Activated CD4-positive, alpha-beta memory T cell treated with anti-CD3 and anti-CD28 coated beads, Interleukin-2, amount 10 ng/mL, durations not matched to agents 7 days and 5 days (primary cell): ENCODE data around the gene TUBB3. TPM values are rescaled to one million over a fixed set of nuclear protein-coding genes. Genes with fewer than 3 reads are reported as not detected.
"Not testable (repeated sequence)": the region's sequence is repeated elsewhere in the genome, so short reads cannot be mapped to it uniquely, and the experiment has no call there.

Experiments used
- CTCF ChIA-PET: fragments of 350-600 bp; sonication (Branson Sonifier 250); formaldehyde crosslinking; loops from one replicate; lab custom pipeline; 2021; ENCODE audit warnings: antibody characterized with exemption, inconsistent platforms; lab: Charles Lee
- POLR2A ChIA-PET: fragments of 350-600 bp; sonication (Branson Sonifier 250); formaldehyde crosslinking; loops from one replicate; lab custom pipeline; 2021; ENCODE audit warnings: antibody characterized with exemption; lab: Charles Lee
- DNase-seq: peaks from one replicate; pipeline ENCODE4 v3.0.0-alpha.2; 2020
- H3K27ac Mint-ChIP-seq: one replicate; pipeline ENCODE4 v1.8.0; 2021; ENCODE audit warnings: mild to moderate bottlenecking, mixed read lengths
- H3K27me3 Mint-ChIP-seq: one replicate; pipeline ENCODE4 v1.8.0; 2021; ENCODE audit warnings: mixed read lengths
- H3K36me3 Mint-ChIP-seq: one replicate; pipeline ENCODE4 v1.8.0; 2021; ENCODE audit warnings: low read depth, mixed read lengths
- H3K4me1 Mint-ChIP-seq: one replicate; pipeline ENCODE4 v1.8.0; 2021; ENCODE audit warnings: mixed read lengths
- H3K4me3 Mint-ChIP-seq: one replicate; pipeline ENCODE4 v1.8.0; 2021; ENCODE audit warnings: mild to moderate bottlenecking, mixed read lengths
- H3K9me3 Mint-ChIP-seq: one replicate; pipeline ENCODE4 v1.8.0; 2021; ENCODE audit warnings: mixed read lengths
- total RNA-seq, 2 experiments: library from RNA; stranded (reverse); gene quantifications; one replicate each; pipeline ENCODE4 v1.2.3, GENCODE V29; 2021

TUBB3 gene
- 1 to 10 TPM; 3.6 to 4.0 TPM for total RNA-seq

DNA sequence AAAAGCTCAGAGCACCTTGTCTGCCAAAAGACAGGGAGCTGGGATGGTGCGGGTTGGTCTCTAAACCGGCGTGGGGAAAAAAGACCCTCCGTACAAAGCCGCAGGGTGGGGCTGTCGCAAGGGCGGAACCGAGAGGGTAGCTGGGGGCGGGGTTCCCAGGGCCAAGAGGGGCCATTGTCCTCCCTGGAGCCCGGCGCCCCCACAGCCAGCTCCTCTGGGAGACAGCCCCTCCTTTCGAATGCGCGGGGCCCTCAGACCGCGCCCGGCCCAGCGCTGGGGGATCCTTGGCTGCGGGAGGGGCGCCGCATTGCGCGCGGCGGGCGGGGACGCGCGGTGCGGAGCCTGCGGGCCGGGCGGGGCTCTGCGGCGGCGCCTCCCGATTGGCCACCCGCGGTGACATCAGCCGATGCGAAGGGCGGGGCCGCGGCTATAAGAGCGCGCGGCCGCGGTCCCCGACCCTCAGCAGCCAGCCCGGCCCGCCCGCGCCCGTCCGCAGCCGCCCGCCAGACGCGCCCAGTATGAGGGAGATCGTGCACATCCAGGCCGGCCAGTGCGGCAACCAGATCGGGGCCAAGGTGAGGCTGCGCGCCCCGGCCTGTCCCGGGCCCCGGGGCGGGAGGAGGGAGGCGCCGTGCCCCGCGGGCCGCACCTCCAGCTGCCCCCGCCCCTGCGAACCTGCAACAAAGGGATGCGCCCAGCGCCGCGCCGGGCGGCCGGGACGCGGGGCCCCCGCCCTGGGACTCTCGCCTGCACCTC, at the start of gene TUBB3:
Gene TUBB3 (plus strand): TSS at position 459 of the 756 bp plus-strand sequence. CDS start 60 bp downstream, at position 519.
- H3K27ac Mint-ChIP-seq = peak within 1 kb of the TSS; percentile 70
- no peaks in the 10 kb centered on the region for H3K9me3 Mint-ChIP-seq
- peak within 1 kb of the TSS; percentile 75 for H3K4me3 Mint-ChIP-seq
- no peaks in the 10 kb centered on the region for H3K36me3 Mint-ChIP-seq
- CTCF ChIA-PET = interaction anchor here (1.0 to 2.2 kb wide), 3 partner anchors 13 to 63 kb away, joined by 3 to 11 read pairs (median 3); partner anchors contain the start of gene TCF25
- H3K4me1 Mint-ChIP-seq = peaks cover 52% of the 10 kb centered on the region
- DNase-seq = peak; percentile 75
- H3K27me3 Mint-ChIP-seq = peaks cover 43% of the 10 kb centered on the region
- POLR2A ChIA-PET = interaction anchor here (0.7 to 2.7 kb wide), 7 partner anchors 10 to 50 kb away, joined by 3 to 14 read pairs (median 3); partner anchors contain the start of gene TCF25

DNA sequence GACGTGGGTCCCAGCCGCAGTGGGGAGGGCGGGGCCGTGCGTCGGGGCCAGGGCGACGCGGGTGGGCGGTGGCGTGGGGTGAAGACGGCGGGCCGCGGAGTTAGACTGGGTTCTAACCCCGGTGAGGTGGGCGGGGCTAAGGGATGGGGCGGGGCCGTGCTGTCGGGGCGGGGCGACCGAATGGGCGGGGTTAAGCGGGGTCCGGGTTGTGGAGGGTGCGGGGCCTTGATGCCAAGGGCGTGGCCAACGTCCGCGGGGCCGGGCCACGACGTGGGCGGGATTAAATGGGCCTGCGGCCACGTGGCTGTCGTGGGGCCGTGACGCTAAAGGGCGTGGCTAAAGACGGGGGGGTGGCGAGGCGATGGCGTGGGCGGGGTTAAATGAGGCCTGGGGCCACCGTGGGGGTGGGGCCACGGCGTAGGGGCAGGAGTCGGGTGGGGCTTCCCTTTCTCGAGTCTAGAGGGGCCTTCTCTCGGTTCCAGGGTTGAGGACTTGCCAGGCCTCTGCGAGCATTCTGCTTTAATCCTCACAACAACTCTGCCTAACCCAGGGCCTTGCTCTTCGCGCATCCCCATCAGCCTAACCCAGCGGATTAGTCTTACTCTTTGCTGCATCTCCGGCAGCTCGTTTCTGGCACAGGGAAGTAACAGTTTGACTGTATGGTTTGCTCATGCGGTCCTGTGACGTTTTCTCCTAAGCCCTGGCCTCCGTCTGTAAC, 49.0 kb upstream of the TUBB3 start:
- Mint-ChIP-seq H3K36me3 (peaks cover 40% of the 10 kb centered on the region), H3K27me3 (no peaks in the 10 kb centered on the region)

DNA sequence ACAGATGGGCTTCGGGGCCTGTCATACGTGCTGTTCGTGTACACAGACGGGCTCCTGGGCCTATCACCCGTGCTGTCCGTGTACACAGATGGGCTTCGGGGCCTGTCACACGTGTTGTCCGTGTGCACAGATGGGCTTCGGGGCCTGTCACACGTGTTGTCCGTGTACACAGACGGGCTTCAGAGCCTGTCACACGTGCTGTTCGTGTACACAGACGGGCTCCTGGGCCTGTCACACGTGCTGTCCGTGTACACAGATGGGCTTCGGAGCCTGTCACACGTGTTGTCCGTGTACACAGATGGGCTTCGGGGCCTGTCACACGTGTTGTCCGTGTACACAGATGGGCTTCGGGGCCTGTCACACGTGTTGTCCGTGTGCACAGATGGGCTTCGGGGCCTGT, 44.0 kb upstream of the TUBB3 start:
- H3K27me3 Mint-ChIP-seq, H3K4me3 Mint-ChIP-seq, H3K27ac Mint-ChIP-seq, POLR2A ChIA-PET, DNase-seq, CTCF ChIA-PET, H3K9me3 Mint-ChIP-seq: not testable (repeated sequence)
- H3K4me1 Mint-ChIP-seq = peaks cover 11% of the 10 kb centered on the region
- H3K36me3 Mint-ChIP-seq = peaks cover 60% of the 10 kb centered on the region

More for the DNA sequence above, 49.0 kb upstream of the TUBB3 start:
- peak; percentile 94 for DNase-seq
- Mint-ChIP-seq H3K9me3 (peaks cover 8% of the 10 kb centered on the region), H3K4me3 (peak overlapping the region; percentile 85), H3K4me1 (peaks cover 17% of the 10 kb centered on the region), H3K27ac (peak overlapping the region; percentile 98)
- ChIA-PET POLR2A (interaction anchor here (0.6 to 3.1 kb wide), 31 partner anchors 8 to 1187 kb away, joined by 3 to 117 read pairs (median 6); partner anchors contain the start of genes CDK10, FANCA, MC1R and SPATA2L), CTCF (interaction anchor here (0.6 to 5.2 kb wide), 10 partner anchors 10 to 658 kb away, joined by 3 to 38 read pairs (median 4); partner anchors contain the start of gene SPATA2L)

DNA sequence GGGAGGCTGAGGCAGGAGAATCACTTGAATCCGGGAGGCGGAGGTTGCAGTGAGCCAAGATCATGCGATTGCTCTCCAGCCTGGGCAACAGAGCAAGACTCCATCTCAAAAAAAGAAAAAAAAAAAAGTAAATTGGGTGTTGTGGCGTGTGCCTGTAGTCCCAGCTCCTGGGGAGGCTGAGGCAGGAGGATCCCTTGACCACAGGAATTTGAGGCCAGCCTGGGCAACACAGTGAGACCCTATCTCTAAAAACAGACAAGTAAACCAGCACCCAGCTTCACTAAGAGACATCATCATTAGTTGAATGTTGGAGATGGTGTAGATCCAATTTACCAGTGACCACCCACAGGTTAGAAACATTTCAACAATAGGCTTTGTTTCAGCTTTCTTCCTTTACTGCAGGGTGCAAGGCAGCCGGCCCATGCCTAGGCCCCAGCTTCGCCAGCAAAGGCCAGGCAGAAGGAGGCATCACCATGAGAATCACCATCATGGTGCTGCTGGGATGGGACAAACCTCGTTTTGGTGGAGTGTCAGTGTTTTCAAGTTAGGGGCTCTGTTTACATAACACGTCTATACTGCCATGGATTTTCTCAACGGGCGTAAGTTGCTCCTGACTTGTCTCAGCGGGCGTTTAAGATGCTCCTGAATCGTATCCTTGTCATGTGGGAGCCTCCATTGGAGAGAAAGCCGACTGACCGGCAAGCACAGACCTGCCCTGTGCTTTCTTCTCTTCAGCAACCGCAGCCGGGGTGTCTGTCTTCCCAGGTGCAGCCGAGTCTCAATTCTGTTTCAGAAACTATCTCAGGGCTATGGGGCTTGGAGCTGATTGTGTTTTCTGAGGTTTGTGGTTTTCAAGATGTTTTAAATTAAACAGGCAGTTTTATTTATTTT, 42.4 kb upstream of the TUBB3 start:
- DNase-seq = no peak
- H3K36me3 Mint-ChIP-seq = peaks cover 55% of the 10 kb centered on the region
- no peak overlapping the region for H3K4me3 Mint-ChIP-seq
- no peaks in the 10 kb centered on the region for H3K9me3 Mint-ChIP-seq
- no peaks in the 10 kb centered on the region for H3K4me1 Mint-ChIP-seq
- no peaks in the 10 kb centered on the region for H3K27me3 Mint-ChIP-seq
- no peak overlapping the region for H3K27ac Mint-ChIP-seq
- ChIA-PET POLR2A (interaction anchor here (1.2 kb wide), 1 partner anchor 296 kb away, joined by 3 read pairs; no protein-coding TSS in a partner anchor), CTCF (interaction anchor here (1.2 to 2.0 kb wide), 2 partner anchors 20 to 180 kb away, joined by 3 to 4 read pairs; no protein-coding TSS in a partner anchor)

DNA sequence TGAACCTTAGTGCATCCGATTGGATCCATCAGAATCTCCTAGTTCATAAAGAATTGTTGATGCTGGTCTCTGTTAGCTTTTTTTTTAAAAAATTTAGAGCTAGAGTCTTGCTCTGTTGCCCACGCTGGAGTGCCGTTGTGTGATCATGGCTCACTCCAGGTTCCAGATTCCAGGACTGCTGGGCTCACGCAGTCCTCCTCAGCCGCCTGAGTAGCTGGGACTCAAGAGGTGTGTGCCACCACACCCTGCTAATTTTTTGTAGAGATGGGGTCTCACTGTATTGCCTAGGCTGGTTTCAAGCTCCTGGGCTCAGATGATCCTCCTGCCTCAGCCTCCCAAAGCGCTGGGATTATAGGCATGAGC, 41.8 kb upstream of the TUBB3 start:
- H3K27ac Mint-ChIP-seq = no peak overlapping the region
- no peaks in the 10 kb centered on the region for H3K27me3 Mint-ChIP-seq
- no peaks in the 10 kb centered on the region for H3K9me3 Mint-ChIP-seq
- H3K4me1 Mint-ChIP-seq = no peaks in the 10 kb centered on the region
- POLR2A ChIA-PET = interaction anchor here (1.2 to 1.3 kb wide), 2 partner anchors 9 to 297 kb away, joined by 3 read pairs; no protein-coding TSS in a partner anchor
- DNase-seq = no peak
- CTCF ChIA-PET = interaction anchor here (1.2 to 2.0 kb wide), 2 partner anchors 20 to 181 kb away, joined by 3 to 4 read pairs; no protein-coding TSS in a partner anchor
- no peak overlapping the region for H3K4me3 Mint-ChIP-seq
- H3K36me3 Mint-ChIP-seq = peaks cover 51% of the 10 kb centered on the region

DNA sequence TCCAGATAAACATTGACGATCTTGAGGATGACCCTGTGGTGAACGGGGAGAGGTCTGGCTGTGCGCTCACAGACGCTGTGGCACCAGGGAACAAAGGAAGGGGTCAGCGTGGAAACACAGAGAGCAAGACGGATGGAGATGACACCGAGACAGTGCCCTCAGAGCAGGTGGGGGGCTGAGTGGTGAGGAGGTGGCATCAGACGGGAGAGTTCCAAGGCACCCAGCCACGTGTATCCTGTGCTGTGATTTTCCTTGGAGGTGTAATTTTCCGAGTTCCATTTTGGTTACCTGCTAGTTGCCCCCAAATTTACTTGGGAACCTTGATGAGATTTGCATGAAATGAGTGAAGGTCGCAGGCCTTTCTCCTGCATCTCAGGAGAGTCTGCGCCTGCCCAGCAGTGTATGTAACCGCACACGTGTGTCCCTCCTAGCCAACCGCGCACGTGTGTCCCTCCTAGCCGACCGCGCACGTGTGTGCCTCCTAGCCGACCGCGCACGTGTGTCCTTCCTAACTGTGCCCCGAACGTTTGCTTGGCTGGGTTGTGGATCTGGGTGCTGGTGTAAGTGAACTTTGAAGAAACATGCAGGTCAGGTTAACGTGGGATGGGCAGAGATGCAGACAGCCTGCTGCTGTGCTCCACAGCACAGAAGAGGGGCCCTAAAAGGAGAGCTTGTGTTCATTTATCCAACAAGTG, 39.6 kb upstream of the TUBB3 start:
- DNase-seq = no peak
- CTCF ChIA-PET = interaction anchor here (1.2 kb wide), 1 partner anchor 27 kb away, joined by 5 read pairs; no protein-coding TSS in a partner anchor
- Mint-ChIP-seq H3K9me3 (no peaks in the 10 kb centered on the region), H3K4me1 (no peaks in the 10 kb centered on the region), H3K27me3 (no peaks in the 10 kb centered on the region), H3K4me3 (no peak overlapping the region), H3K27ac (no peak overlapping the region), H3K36me3 (peaks cover 51% of the 10 kb centered on the region)
- POLR2A ChIA-PET = interaction anchor here (1.3 kb wide), 1 partner anchor 10 kb away, joined by 4 read pairs; the partner anchor contains the start of gene TCF25

DNA sequence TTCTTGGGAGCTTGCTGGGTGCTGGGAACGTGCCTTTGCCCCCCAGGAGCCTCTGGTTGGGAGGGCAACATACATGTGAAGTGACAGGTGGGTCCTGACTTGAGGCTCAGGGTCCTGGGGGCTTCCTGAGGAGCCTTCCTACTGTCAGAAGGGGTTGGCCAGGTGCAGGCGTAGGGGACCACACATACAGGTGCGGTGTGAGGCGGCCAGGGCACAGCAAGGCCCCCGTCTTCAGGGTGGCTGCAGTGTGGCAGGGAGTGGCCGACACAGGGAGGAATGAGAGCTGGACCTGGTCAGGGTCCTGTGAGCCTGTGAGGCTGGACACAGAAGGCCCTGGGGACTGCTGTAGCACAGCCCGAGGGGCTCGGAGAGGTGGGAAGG, 39.1 kb upstream of the TUBB3 start:
- DNase-seq = no peak
- H3K4me3 Mint-ChIP-seq = no peak overlapping the region
- ChIA-PET POLR2A (no interaction called here), CTCF (no interaction called here)
- H3K9me3 Mint-ChIP-seq = no peaks in the 10 kb centered on the region
- H3K27me3 Mint-ChIP-seq = no peaks in the 10 kb centered on the region
- no peak overlapping the region for H3K27ac Mint-ChIP-seq
- H3K36me3 Mint-ChIP-seq = peaks cover 50% of the 10 kb centered on the region
- H3K4me1 Mint-ChIP-seq = no peaks in the 10 kb centered on the region

DNA sequence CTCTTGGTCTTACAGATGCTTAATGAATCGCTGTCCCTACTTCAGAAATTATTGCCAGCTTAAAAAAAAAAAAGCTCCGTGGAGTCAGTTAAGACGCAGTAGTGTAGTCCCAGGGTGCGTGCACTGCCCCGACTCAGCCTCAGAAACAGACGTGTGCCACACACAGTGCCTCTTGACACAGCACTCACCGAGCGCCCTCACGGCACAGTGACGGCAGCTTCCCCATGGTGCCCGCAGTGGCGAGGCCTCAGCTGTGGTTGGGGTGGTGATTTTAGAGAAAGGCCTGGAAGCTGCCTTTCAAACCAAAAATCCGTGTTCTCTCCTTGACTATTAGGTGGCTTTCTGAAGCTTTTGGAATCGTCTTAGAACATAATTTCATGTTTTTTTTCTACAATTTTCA, 35.9 kb upstream of the TUBB3 start:
- H3K27me3 Mint-ChIP-seq = no peaks in the 10 kb centered on the region
- DNase-seq = no peak
- CTCF ChIA-PET = interaction anchor here (0.6 kb wide), 1 partner anchor 14 kb away, joined by 5 read pairs; the partner anchor contains the start of gene TCF25
- H3K4me1 Mint-ChIP-seq = peaks cover 12% of the 10 kb centered on the region
- H3K36me3 Mint-ChIP-seq = peaks cover 60% of the 10 kb centered on the region
- H3K9me3 Mint-ChIP-seq = no peaks in the 10 kb centered on the region
- no peak overlapping the region for H3K4me3 Mint-ChIP-seq
- H3K27ac Mint-ChIP-seq = no peak overlapping the region
- POLR2A ChIA-PET = interaction anchor here (1.0 to 2.0 kb wide), 2 partner anchors 14 to 24 kb away, joined by 3 to 14 read pairs; partner anchors contain the start of gene TCF25

DNA sequence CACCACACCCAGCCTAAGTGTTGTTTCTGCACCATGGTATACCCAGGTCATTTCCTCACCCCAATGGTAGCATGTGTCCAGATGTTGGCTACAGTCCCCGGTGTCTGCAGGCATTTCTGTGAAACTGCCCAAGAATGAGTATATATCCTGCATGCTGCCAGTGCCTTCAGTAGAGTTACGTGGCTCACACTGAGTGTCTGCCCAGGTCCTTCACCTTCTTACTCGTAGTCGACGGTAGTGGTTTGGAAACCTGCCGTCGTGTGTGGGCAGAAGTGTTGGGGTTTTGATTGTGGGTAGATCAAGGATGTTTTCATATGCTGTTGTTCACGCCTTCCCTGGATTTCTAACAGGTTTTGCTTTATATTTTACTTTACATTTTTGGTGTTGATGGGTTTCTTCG, 32.9 kb upstream of the TUBB3 start:
- no peak overlapping the region for H3K4me3 Mint-ChIP-seq
- ChIA-PET CTCF (no interaction called here), POLR2A (interaction anchor here (1.1 to 1.3 kb wide), 2 partner anchors 17 to 18 kb away, joined by 3 to 4 read pairs; partner anchors contain the start of gene TCF25)
- peaks cover 48% of the 10 kb centered on the region for H3K36me3 Mint-ChIP-seq
- H3K4me1 Mint-ChIP-seq = peaks cover 12% of the 10 kb centered on the region
- peak; percentile 39 for DNase-seq
- no peaks in the 10 kb centered on the region for H3K27me3 Mint-ChIP-seq
- H3K9me3 Mint-ChIP-seq = no peaks in the 10 kb centered on the region
- H3K27ac Mint-ChIP-seq = peak overlapping the region; percentile 62

DNA sequence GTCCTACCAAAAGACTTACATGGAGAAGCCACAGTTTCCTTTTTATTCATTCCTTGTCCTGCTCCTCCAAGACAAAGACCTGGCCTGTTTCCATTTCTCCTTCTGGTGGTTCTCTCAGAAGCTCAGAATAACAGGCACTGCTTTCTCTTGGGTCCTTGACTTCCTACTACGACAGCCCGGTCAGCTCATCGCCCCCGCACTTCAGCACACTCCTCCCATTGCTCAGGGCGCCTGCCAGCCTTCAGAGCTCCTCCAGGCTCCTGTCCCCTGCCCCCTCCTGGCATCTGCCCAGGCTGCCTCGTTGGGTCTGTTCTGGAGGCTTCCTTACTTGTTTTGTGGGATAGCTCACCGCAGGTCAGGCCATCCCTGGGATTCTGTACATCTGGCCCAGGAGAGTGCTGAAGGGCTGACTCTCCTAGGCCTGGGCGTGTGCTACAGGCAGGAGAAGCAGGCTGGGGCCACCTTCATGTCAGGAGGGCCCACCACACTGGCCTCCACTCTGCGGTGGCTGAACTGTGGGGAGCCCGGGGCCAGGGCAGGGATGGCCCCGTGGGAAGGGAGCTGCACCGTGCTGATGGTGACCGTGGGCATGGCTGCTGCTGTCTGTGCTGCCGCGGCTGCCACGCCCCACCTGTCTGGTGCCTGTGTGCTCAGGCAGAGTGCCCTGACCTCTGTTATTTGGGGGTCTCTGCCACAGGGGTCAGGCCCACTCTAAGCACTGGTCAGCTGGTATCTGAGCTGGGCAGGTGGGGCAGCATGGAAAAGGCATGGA, 32.1 kb upstream of the TUBB3 start:
- H3K4me1 Mint-ChIP-seq = peaks cover 12% of the 10 kb centered on the region
- ChIA-PET CTCF (no interaction called here), POLR2A (interaction anchor here (1.0 to 1.3 kb wide), 3 partner anchors 9 to 19 kb away, joined by 3 to 4 read pairs (median 3); partner anchors contain the start of gene TCF25)
- H3K36me3 Mint-ChIP-seq = peaks cover 53% of the 10 kb centered on the region
- no peak for DNase-seq
- no peaks in the 10 kb centered on the region for H3K27me3 Mint-ChIP-seq
- H3K4me3 Mint-ChIP-seq = no peak overlapping the region
- no peak overlapping the region for H3K27ac Mint-ChIP-seq
- no peaks in the 10 kb centered on the region for H3K9me3 Mint-ChIP-seq

DNA sequence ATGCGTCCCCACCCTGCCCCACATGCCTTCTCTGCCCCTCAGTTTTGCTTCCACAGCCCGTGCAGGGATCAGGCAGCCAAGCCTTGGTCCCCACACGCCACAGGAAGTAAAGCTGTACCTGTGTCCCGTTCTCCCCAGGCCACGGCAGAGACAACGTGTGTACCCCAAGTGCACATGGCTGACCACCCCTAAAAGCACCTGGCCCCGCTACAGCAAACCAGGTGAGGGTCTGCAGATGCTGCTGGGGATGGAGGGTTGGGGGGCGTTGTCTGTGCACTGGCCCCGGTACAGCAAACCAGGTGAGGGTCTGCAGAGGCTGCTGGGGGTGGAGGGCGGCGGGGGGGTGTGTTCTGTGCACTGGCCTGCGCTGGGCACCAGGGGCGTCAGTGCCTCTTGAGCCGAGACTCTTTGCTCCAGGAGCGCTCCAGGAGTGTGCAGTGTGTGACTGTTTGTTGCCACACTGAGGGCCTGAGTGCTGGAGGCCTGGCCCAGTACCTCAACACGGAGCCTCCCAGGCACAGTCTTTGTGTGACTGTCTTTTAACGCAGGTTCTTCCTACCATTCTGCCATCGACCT, 31.0 kb upstream of the TUBB3 start:
- no peaks in the 10 kb centered on the region for H3K27me3 Mint-ChIP-seq
- CTCF ChIA-PET = no interaction called here
- peaks cover 12% of the 10 kb centered on the region for H3K4me1 Mint-ChIP-seq
- H3K36me3 Mint-ChIP-seq = peaks cover 53% of the 10 kb centered on the region
- no peak for DNase-seq
- H3K4me3 Mint-ChIP-seq = no peak overlapping the region
- H3K9me3 Mint-ChIP-seq = no peaks in the 10 kb centered on the region
- no peak overlapping the region for H3K27ac Mint-ChIP-seq
- POLR2A ChIA-PET = no interaction called here
